ENCODE data around the gene ZFP1. TPM values are rescaled to one million over a fixed set of nuclear protein-coding genes. Genes with fewer than 3 reads are reported as not detected.

Gene ZFP1
- total RNA-seq, 1 donor from 2014 or later = 21.8 TPM

DNA sequence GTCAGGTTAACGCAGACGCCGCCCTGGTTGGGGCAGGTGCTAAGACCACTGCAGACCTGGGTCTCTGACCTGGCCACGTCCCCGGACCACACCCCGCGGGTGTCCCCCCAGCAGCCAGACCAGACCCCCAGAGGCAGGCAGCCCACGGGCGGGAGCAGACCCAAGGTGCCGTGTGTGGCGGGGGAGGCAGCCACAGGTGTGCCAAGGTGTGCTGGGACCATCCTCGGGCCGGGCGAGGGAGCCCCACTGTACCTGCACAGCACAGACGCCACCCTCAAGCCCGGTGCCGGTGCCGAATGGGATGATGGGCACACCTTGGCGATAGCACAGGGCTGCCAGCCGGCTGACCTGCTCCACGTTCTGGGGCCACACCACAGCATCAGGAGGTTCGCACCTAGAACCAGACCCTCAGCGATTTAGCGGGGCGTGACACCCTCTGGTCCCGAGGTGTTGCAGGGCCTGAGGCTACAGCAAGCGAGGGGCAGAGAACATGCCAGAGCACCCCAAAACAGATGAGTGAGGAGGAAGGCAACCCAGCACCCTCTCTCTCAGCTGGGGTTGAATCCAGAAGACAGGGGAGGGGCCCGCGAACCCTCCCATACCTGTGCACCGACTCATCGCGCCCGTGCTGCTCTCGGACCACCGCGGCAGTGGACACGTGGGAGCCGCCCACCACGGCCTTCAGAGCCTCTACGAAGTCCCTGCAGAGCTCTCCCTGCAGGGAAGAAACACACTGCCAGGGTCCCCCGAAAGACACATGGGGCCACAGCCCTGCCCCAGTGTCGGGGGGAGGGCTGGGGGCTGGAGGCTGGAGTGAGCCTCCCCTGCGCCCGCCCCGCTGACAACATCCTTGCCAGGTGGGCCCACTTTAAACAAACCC lies 33.1 kb upstream of the ZFP1 start:
- no peak for DNase-seq (ENCODE audit: low spot score in 2 of 2, unreplicated experiment in 2 of 2)
- TF ChIP-seq, protein P1, sequence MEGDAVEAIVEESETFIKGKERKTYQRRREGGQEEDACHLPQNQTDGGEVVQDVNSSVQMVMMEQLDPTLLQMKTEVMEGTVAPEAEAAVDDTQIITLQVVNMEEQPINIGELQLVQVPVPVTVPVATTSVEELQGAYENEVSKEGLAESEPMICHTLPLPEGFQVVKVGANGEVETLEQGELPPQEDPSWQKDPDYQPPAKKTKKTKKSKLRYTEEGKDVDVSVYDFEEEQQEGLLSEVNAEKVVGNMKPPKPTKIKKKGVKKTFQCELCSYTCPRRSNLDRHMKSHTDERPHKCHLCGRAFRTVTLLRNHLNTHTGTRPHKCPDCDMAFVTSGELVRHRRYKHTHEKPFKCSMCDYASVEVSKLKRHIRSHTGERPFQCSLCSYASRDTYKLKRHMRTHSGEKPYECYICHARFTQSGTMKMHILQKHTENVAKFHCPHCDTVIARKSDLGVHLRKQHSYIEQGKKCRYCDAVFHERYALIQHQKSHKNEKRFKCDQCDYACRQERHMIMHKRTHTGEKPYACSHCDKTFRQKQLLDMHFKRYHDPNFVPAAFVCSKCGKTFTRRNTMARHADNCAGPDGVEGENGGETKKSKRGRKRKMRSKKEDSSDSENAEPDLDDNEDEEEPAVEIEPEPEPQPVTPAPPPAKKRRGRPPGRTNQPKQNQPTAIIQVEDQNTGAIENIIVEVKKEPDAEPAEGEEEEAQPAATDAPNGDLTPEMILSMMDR (IDR thresholded peaks at IDR 0.05; ENCODE audit: unreplicated experiment) = no peak
- H3K9me3 Mint-ChIP-seq = no peaks in the 10 kb centered on the region

DNA sequence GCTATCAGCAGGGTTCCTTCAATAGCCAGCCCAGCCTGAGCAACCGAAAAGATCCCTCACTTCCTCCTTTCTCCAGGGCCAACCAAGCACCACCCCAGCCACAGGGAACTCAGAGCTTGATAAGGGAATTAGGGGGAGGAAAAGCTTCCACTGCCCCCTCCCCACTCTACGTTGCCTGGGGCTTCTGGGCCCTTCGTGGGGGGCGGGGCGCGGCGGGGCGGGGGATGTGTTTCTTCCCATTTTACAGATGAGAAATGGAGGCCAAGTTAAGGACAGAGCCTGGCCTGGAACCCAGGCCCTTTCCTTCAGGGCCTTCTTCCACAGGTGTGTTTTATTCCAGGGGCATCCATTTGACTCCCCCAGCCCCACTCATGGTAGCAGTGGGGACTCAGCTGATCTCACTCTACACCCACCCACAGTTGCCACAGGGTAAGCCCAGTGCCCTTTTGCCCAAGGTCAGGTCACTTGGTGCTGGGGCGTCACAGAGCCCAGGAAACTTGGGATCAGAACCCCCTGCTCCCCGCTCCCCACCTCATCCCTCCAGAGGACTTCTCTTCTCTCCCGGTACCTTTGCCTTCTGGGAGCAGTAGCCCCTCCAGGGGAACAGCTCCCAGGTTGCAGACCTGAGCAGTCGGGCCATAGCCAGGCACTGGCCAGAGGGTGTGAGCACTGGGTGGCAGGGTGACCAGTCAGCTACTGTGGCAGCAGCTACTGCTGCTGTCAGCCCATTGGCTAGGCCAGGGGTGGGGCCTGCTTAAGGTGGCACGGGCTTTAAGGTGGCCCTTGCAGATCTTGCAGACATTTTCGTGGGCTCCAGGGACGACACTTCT lies 32.0 kb upstream of the ZFP1 start, which contains the start of gene LDHD:
Gene LDHD (minus strand): TSS at position 700 of the 830 bp plus-strand sequence. CDS start 60 bp downstream, at position 640.
- no peaks in the 10 kb centered on the region for H3K36me3 Mint-ChIP-seq
- peak within 1 kb of the TSS; percentile 50 for H3K4me3 Mint-ChIP-seq
- H3K27me3 Mint-ChIP-seq (ENCODE audit: low read depth) = no peaks in the 10 kb centered on the region
- no peak for DNase-seq (ENCODE audit: low spot score in 2 of 2, unreplicated experiment in 2 of 2)
- peaks cover 6% of the 10 kb centered on the region for H3K4me1 Mint-ChIP-seq
- no peak within 1 kb of the TSS for H3K27ac Mint-ChIP-seq
- TF ChIP-seq, protein P1 (IDR thresholded peaks at IDR 0.05; ENCODE audit: unreplicated experiment) = no peak
- peaks cover 3% of the 10 kb centered on the region for H3K9me3 Mint-ChIP-seq

More for the DNA sequence above, 33.1 kb upstream of the ZFP1 start:
- no peak overlapping the region for H3K4me3 Mint-ChIP-seq
- H3K27me3 Mint-ChIP-seq (ENCODE audit: low read depth) = no peaks in the 10 kb centered on the region
- H3K4me1 Mint-ChIP-seq = peaks cover 18% of the 10 kb centered on the region
- no peaks in the 10 kb centered on the region for H3K36me3 Mint-ChIP-seq
- H3K27ac Mint-ChIP-seq = no peak overlapping the region

DNA sequence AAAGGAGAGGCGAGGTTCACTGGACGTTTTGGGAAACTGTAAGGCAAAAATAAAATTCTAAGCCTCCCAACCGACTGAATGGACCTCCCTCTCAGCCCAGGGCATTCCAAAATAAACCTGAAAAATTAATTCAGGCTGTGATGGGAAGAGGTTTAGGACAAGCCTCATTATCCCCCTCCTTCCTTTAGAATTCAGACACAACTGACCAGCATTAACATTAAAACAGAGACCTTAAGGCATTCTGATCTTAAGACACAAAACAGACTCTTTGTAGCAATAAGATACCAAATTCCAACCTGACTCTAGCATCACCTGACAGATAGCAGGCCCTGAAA lies 31.4 kb upstream of the ZFP1 start:
- Mint-ChIP-seq H3K9me3 (peaks cover 6% of the 10 kb centered on the region), H3K36me3 (no peaks in the 10 kb centered on the region), H3K4me3 (peak overlapping the region; percentile 50), H3K4me1 (peaks cover 5% of the 10 kb centered on the region), H3K27ac (no peak overlapping the region), H3K27me3 (ENCODE audit: low read depth) (no peaks in the 10 kb centered on the region)
- DNase-seq (ENCODE audit: low spot score in 2 of 2, unreplicated experiment in 2 of 2) = no peak
- TF ChIP-seq, protein P1 (IDR thresholded peaks at IDR 0.05; ENCODE audit: unreplicated experiment) = no peak

DNA sequence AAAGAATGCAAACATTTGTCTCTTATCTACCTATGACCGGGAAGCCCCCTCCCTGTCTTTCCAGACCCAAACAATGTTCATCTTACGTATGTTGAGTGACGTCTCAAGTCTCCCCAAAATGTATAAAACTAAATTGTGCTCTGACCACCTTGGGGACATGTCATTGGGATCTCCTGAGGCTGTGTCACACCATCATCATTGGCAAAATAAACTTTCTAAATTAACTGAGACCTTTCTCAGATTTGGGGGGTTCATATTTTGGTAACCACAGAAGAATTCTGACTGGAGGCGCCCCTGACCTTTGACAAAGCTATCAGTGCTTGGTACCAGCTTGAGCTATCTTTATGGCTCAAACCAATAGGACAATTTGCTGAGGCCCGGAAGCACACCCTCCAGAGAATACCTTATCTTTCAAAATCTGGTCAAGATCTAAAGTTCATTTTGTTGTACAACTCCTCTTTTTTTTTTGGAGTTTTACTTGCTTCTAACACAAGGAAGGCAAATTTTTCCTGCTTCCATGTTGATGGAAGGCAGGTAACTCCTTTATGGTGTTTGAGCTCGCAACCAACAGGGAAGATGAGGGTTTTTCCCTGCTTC lies 29.3 kb upstream of the ZFP1 start:
- H3K9me3 Mint-ChIP-seq = peaks cover 15% of the 10 kb centered on the region
- H3K27ac Mint-ChIP-seq = no peak overlapping the region
- H3K36me3 Mint-ChIP-seq = no peaks in the 10 kb centered on the region
- TF ChIP-seq, protein P1 (IDR thresholded peaks at IDR 0.05; ENCODE audit: unreplicated experiment) = no peak
- H3K4me3 Mint-ChIP-seq = no peak overlapping the region
- no peak for DNase-seq (ENCODE audit: low spot score in 2 of 2, unreplicated experiment in 2 of 2)
- H3K27me3 Mint-ChIP-seq (ENCODE audit: low read depth) = no peaks in the 10 kb centered on the region
- no peaks in the 10 kb centered on the region for H3K4me1 Mint-ChIP-seq

DNA sequence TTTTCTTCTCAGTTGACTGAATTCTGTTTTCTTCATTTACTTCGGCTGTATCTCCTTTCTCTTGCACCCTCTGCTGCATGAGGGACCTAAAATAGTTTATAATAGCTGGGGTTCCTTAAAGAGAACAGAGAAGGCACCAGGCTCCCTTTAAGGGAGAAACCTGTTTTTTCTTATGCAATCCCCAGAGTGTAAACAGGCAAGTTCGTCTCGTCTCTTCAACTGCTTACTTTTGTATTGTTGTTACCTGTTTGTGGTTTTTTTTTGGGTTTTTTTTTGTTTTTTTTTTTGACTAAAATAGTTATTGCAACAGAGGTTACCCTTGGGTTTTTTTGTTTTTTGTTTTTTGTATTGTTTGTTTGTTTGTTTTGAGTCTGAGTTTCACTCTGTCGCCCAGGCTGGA lies 28.1 kb upstream of the ZFP1 start:
- H3K4me3 Mint-ChIP-seq = no peak overlapping the region
- H3K4me1 Mint-ChIP-seq = no peaks in the 10 kb centered on the region
- no peaks in the 10 kb centered on the region for H3K27me3 Mint-ChIP-seq (ENCODE audit: low read depth)
- peaks cover 15% of the 10 kb centered on the region for H3K9me3 Mint-ChIP-seq
- H3K27ac Mint-ChIP-seq = no peak overlapping the region
- H3K36me3 Mint-ChIP-seq = no peaks in the 10 kb centered on the region
- TF ChIP-seq, protein P1 (IDR thresholded peaks at IDR 0.05; ENCODE audit: unreplicated experiment) = no peak
- DNase-seq (ENCODE audit: low spot score in 2 of 2, unreplicated experiment in 2 of 2) = no peak
